SK-N-SH (cell line): ENCODE data around the gene TMEM170B.

Source experiments
- EP300 ChIP-seq, 2 experiments: IDR thresholded peaks; 2 replicates each; pipeline versions ENCODE4 v1.4.0 to v1.6.1; 2012; ENCODE audit warnings: borderline replicate concordance in 1 of 2, low read depth in 1 of 2, low read length in 1 of 2
- FOSL2 ChIP-seq: IDR thresholded peaks from 2 replicates; pipeline ENCODE4 v1.4.0; 2012; ENCODE audit warnings: low read depth, mild to moderate bottlenecking, moderate library complexity, borderline replicate concordance
- FOXJ3 ChIP-seq: sonication (generic); formaldehyde crosslinking; IDR thresholded peaks from 2 replicates; pipeline ENCODE4 v1.5.1; 2020; ENCODE audit warnings: mild to moderate bottlenecking, missing genetic modification reagents
- GABPA ChIP-seq: IDR thresholded peaks from 2 replicates; pipeline ENCODE4 v1.4.0; 2012; ENCODE audit warnings: low read depth, mild to moderate bottlenecking
- JUND ChIP-seq: IDR thresholded peaks from 2 replicates; pipeline ENCODE4 v1.4.0; 2012
- POLR2AphosphoS5 ChIP-seq: IDR thresholded peaks from 2 replicates; pipeline ENCODE4 v1.6.1; 2012; ENCODE audit warnings: low read depth, low read length
- SIN3A ChIP-seq: IDR thresholded peaks from 2 replicates; pipeline ENCODE4 v1.6.1; 2012; ENCODE audit warnings: low read depth, mild to moderate bottlenecking, low read length, moderate library complexity, borderline replicate concordance
- SMC3 ChIP-seq: IDR thresholded peaks from 2 replicates; pipeline ENCODE4 v1.6.1; 2012; ENCODE audit warnings: low read depth, low read length, improper control_type of control experiment
- TEAD4 ChIP-seq: IDR thresholded peaks from 2 replicates; pipeline ENCODE4 v1.4.0; 2012; ENCODE audit warnings: mild to moderate bottlenecking, borderline replicate concordance; ENCODE audit not compliant: insufficient read depth
- TF ChIP-seq, protein P1 (sequence below): fragments of 200-600 bp; sonication (generic); IDR thresholded peaks from 2 replicates; pipeline ENCODE4 v1.6.1; 2017; ENCODE audit warnings: antibody characterized with exemption, mild to moderate bottlenecking, moderate library complexity
- TF ChIP-seq, protein P2 (sequence below): IDR thresholded peaks from 2 replicates; pipeline ENCODE4 v1.4.0; 2012; ENCODE audit warnings: low read depth
- TF ChIP-seq, protein P3 (sequence below): IDR thresholded peaks from 2 replicates; pipeline ENCODE4 v1.4.0; 2012; ENCODE audit warnings: low read depth, borderline replicate concordance

DNA sequence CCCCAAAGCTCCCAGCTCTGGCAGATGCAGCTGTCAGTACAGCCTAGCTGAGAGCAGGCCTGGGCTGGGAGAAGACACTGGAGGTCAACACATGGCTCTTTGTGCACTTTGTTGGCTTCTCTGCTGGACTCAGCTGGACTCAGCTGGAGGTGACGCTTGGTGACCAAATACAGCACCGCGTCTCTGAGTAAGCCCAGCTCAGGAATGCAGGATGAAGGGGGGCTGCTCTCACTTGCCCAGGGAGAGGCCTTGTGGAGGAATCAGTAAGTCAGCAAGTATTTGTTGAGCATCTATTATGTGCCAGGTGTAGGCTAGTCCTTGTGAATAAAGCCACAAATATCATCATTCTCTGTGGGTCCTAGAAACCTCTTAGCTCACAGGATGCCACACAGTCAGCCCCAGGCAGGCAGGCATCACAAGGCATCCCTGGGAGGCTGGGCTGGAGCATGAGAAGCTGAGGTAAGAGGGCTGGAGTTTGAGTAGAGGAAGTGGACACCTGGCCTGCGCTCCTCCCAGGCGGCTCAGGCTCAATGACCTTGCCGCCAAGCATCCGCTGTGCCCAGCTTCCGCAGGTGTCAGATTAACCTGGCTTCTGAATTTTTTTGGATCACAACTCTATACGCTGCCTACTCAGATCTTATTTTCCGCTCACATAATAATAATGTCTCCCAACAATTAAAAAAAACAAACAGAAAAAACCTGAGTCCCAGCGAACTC is 95.4 kb downstream of the TMEM170B start:
- TF ChIP-seq, protein P1, sequence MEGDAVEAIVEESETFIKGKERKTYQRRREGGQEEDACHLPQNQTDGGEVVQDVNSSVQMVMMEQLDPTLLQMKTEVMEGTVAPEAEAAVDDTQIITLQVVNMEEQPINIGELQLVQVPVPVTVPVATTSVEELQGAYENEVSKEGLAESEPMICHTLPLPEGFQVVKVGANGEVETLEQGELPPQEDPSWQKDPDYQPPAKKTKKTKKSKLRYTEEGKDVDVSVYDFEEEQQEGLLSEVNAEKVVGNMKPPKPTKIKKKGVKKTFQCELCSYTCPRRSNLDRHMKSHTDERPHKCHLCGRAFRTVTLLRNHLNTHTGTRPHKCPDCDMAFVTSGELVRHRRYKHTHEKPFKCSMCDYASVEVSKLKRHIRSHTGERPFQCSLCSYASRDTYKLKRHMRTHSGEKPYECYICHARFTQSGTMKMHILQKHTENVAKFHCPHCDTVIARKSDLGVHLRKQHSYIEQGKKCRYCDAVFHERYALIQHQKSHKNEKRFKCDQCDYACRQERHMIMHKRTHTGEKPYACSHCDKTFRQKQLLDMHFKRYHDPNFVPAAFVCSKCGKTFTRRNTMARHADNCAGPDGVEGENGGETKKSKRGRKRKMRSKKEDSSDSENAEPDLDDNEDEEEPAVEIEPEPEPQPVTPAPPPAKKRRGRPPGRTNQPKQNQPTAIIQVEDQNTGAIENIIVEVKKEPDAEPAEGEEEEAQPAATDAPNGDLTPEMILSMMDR, result no peak
- TF ChIP-seq POLR2AphosphoS5 (no peak), TEAD4 (no peak), GABPA (no peak), EP300 (IDR thresholded peaks at IDR 0.05; ENCODE audit: borderline replicate concordance in 1 of 2, low read depth in 1 of 2, low read length in 1 of 2) (no peak), JUND (no peak), FOSL2 (no peak), FOXJ3 (CRISPR knock-in tag) (no peak), SIN3A (no peak), SMC3 (no peak)
- TF ChIP-seq, protein P2, sequence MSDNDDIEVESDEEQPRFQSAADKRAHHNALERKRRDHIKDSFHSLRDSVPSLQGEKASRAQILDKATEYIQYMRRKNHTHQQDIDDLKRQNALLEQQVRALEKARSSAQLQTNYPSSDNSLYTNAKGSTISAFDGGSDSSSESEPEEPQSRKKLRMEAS, result no peak
- TF ChIP-seq, protein P3, sequence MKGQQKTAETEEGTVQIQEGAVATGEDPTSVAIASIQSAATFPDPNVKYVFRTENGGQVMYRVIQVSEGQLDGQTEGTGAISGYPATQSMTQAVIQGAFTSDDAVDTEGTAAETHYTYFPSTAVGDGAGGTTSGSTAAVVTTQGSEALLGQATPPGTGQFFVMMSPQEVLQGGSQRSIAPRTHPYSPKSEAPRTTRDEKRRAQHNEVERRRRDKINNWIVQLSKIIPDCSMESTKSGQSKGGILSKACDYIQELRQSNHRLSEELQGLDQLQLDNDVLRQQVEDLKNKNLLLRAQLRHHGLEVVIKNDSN, result no peak
